NCI-H187 treated with DMSO at 0.1 percent for 48 hours (cell line): Measurements from ENCODE around the gene CHCHD3.

ENCODE experiments used
- DNase-seq: peaks from one replicate; lab custom pipeline; 2025; lab: John Stamatoyannopoulos, UW

Gene CHCHD3

GRCh38 chr7:133081599-133082389, at the start of gene CHCHD3:
CHCHD3 (minus strand) TSS chr7:133082090; CDS start chr7:133081937, 153 bp downstream.
- DNase-seq = peak; percentile 96

GRCh38 chr7:133130166-133130565, 48.3 kb upstream of the CHCHD3 start:
- DNase-seq = no peak

GRCh38 chr7:133126422-133126821, 44.5 kb upstream of the CHCHD3 start:
- DNase-seq = no peak

GRCh38 chr7:133124974-133125373, 43.1 kb upstream of the CHCHD3 start:
- DNase-seq = no peak

- DNase-seq = no peak
Observed at GRCh38 chr7:133121175-133121844, 39.4 kb upstream of the CHCHD3 start.

GRCh38 chr7:133119067-133119466, 37.2 kb upstream of the CHCHD3 start:
- no peak for DNase-seq

- DNase-seq = no peak
Observed at GRCh38 chr7:133118261-133118660, 36.4 kb upstream of the CHCHD3 start.

- DNase-seq = no peak
Observed at GRCh38 chr7:133117452-133117851, 35.6 kb upstream of the CHCHD3 start.

GRCh38 chr7:133115596-133115995, 33.7 kb upstream of the CHCHD3 start:
- peak; percentile 37 for DNase-seq

GRCh38 chr7:133114519-133114918, 32.6 kb upstream of the CHCHD3 start:
- DNase-seq = no peak

- no peak for DNase-seq
Observed at GRCh38 chr7:133112976-133113375, 31.1 kb upstream of the CHCHD3 start.

GRCh38 chr7:133112335-133112734, 30.4 kb upstream of the CHCHD3 start:
- DNase-seq = no peak

GRCh38 chr7:133110312-133110711, 28.4 kb upstream of the CHCHD3 start:
- no peak for DNase-seq

- no peak for DNase-seq
Observed at GRCh38 chr7:133109816-133110215, 27.9 kb upstream of the CHCHD3 start.

- DNase-seq = no peak
Observed at GRCh38 chr7:133108023-133108422, 26.1 kb upstream of the CHCHD3 start.

- no peak for DNase-seq
Observed at GRCh38 chr7:133102276-133103060, 20.6 kb upstream of the CHCHD3 start.

- DNase-seq = no peak
Observed at GRCh38 chr7:133099633-133100286, 17.9 kb upstream of the CHCHD3 start.

GRCh38 chr7:133095119-133095671, 13.3 kb upstream of the CHCHD3 start:
- DNase-seq = no peak

- DNase-seq = no peak
Observed at GRCh38 chr7:133091943-133092464, 10.1 kb upstream of the CHCHD3 start.

- no peak for DNase-seq
Observed at GRCh38 chr7:133082390-133082766, 488 bp upstream of the CHCHD3 start.

GRCh38 chr7:133081119-133081598, 731 bp downstream of the CHCHD3 start:
- DNase-seq = no peak
